DOHH2 (cell line): ENCODE data around the gene DRG2.

Experiments
- CTCF ChIP-seq: fragments of 200-600 bp; sonication (generic); IDR thresholded peaks from one replicate; pipeline ENCODE4 v1.5.1; 2014; ENCODE audit warnings: antibody characterized with exemption, mild to moderate bottlenecking, low read depth, low read length; ENCODE audit not compliant: poor library complexity, severe bottlenecking
- EZH2phosphoT487 ChIP-seq: fragments of 200-600 bp; sonication (generic); IDR thresholded peaks from 2 replicates; pipeline ENCODE4 v1.6.1; 2017; ENCODE audit warnings: borderline replicate concordance, mild to moderate bottlenecking, antibody characterized with exemption, low read length, moderate library complexity, mixed read lengths

DNA sequence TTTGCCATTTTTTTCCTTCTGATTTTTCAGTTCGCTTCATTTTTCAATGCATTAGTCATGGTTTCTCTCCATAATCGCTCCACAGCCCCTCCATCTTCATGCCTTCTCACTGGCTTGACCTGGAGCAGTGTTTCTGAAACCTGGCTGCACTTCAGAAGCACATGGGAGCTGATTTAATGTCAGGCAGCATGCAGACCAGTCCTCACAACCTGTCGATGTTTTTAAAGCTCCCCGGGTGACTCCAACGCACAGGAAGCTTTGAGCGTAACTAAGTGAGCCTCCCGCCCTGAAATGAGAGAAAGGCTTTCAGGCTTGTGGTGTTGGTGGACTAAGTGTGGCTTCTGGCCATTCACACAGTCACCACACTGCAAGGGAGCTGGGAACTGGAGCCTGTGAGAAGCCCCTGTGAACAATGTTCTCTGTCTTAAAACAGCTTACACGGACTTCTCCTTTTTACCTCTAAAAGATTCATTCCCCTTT is 16.8 kb upstream of the DRG2 start:
- TF ChIP-seq CTCF = no peak
- no peak for TF ChIP-seq EZH2phosphoT487
